GM19328 (cell line): ENCODE data around the gene ZNF541.
A peak's percentile ranks its signal among the peaks of the same experiment; 100 is the strongest.
"Not testable (repeated sequence)": the region's sequence is repeated elsewhere in the genome, so short reads cannot be mapped to it uniquely, and the experiment has no call there.

ENCODE experiments used
- ATAC-seq: cut with Tn5 transposase; IDR thresholded peaks from one replicate; pipeline ENCODE4 v1.9.1; 2021; ENCODE audit warnings: mild to moderate bottlenecking, moderate library complexity; ENCODE audit not compliant: unreplicated experiment

Gene ZNF541

GRCh38 chr19:47601180-47601904 is 28.4 kb upstream of the ZNF541 start:
- ATAC-seq: no peak

- ATAC-seq: peak; percentile 96
Measured at GRCh38 chr19:47600246-47601179, 27.6 kb upstream of the ZNF541 start.

- not testable (repeated sequence) for ATAC-seq
Measured at GRCh38 chr19:47599671-47600245, 26.8 kb upstream of the ZNF541 start.

- no peak for ATAC-seq
Measured at GRCh38 chr19:47598407-47599349, 25.7 kb upstream of the ZNF541 start.

DNA sequence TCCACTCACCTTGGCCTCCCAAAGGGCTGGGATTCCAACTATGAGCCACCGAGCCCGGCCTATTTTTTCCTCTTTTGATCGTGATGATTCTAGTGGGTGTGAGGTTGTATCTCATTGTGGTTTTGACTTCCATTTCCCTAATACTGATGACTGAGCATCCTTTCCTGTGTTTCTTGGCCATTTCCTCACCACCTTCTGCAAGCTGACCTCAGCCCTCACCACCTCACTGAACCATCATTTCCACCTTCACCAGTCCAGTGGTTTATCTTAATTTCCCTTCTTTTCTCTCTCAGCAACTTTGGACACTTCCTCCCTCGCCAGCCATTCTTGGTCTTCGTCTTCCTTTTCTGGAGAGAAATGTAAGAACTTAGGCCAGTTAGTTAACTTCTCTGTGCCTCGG is 23.0 kb upstream of the ZNF541 start:
- ATAC-seq: no peak

- no peak for ATAC-seq
Measured at GRCh38 chr19:47593860-47594259, 20.9 kb upstream of the ZNF541 start.

- ATAC-seq: no peak
Measured at GRCh38 chr19:47589824-47590223, 16.9 kb upstream of the ZNF541 start.

- ATAC-seq: no peak
Measured at GRCh38 chr19:47587295-47587694, 14.3 kb upstream of the ZNF541 start.

DNA sequence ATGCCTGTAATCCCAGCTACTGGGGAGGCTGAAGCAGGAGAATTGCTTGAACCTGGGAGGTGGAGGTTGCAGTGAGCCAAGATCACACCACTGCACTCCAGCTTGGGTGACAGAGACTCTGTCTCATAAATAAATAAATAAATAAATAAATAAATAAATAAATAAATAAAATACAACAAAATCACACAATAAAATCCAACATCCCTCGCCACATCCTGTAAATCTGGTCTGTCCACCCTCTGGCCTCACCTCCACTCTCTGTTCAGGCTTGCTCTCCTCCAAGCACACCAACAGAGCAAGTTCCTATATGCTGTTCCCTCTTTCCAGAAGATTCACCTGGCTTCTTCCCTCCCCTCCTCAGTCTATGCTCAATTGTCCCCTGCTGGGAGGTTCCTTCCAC is 10.2 kb upstream of the ZNF541 start:
- ATAC-seq: not testable (repeated sequence)

DNA sequence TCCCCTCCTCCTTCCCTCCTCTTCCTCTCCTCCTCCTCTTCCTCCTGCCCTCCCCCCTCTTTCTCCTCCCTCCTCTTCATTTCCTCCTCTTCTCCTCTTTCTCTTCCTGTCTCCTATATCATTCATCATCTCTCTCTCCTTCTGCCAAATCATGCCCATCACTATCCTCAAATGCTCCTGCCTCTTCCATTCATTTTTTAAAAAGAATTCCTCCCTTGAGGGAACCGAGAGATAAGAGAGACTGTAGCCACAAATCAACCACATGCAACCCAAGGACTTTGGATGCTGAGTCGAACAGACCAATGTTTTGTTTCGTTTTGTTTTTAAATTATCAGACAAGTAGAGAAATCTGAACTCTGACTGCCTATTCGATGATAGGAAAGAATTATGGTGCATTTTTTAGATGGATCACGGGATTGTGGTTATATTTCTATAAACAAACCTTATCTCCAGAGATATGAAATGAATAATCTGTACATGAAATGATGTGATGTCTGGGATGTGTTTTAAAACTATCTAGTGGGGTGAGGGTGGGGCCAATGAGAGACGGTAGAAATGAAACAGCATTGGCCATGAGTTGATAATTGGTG is 9.5 kb upstream of the ZNF541 start:
- no peak for ATAC-seq

- no peak for ATAC-seq
Measured at GRCh38 chr19:47581605-47582319, 8.8 kb upstream of the ZNF541 start.

DNA sequence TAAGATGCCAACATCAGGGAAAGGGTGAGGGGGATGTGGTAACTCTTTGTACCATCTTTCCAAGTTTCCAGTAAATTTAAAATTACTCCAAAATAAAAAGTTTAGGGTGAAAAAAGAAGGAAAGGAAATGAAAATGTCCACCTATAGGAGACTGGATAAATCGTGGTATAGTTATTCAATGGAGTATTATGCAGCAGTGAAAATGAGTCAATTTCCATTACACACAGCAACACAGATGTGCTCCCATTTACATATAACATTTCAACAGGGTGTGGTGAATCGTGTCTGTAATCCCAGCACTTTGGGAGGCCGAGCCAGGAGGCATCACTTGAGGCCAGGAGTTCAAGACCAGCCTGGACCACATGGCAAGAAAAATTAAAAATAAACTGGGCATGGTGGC is 7.4 kb upstream of the ZNF541 start:
- no peak for ATAC-seq

DNA sequence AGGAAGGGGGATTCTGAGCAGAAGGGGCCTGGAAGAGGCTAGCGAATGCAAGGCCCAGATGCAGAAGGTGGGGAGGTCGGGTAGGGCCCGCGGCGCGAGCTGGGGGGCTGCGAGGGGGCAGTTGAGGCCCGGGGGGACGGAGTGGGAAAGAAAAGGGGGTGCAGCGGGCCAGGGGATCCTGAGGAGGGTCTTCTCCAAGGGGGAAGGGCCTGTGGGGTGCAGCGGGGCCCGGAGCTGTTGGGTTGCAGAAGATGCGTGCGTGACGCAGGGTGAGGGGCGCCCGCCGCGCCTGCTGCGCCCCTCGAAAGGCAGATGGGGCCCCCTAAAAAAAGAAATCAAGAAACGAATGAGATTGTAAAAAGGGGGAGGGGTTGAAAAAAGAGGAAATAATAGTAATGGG is 313 bp downstream of the ZNF541 start:
- no peak for ATAC-seq

GRCh38 chr19:47569331-47569730 is 3.6 kb downstream of the ZNF541 start:
- no peak for ATAC-seq

GRCh38 chr19:47564081-47564480 is 8.9 kb downstream of the ZNF541 start:
- no peak for ATAC-seq

DNA sequence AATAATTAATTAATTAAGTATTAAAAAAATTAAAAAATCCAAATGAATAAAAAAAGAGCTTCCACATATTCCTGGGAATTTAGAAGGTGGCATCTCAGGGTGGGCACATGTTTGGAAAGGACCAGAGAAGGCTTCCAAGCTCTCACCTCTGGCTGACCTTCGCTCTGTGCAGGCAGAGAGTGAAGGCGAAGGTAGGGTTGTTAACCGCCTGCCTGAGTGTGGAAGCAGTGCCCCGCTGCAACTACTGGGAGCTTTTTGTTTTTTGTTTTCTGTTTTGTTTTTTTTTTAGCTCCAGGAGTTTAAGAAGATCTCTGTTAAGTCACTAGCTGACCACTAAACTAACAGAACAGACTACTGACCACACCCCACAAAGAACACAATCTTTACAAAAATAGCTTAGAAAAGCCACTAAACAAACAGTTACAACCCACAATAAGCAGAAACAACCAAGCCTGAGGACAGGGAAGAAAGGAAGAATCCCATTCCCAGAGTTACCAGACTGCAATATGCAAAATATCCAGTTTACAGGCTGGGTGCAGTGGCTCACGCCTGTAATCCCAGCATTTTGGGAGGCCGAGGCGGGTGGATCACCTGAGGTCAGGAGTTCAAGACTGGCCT is 11.4 kb downstream of the ZNF541 start:
- no peak for ATAC-seq

DNA sequence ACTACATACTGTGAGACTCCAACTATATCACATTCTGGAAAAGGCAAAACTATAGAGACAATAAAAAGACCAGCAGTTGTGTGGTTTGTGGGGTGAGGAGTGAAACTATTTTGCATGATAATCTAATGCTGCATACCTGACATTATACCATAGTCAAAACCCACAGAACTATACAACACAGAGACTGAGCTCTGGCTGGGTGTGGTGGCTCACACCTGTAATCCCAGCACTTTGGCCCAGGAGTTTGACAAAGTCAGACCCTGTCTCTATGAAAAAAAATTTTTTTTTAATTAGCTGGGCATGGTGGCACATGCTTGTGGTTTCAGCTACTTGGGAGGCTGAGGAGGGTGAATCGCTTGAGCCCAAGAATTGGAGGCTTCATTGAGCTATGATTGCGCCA is 11.9 kb downstream of the ZNF541 start:
- no peak for ATAC-seq

DNA sequence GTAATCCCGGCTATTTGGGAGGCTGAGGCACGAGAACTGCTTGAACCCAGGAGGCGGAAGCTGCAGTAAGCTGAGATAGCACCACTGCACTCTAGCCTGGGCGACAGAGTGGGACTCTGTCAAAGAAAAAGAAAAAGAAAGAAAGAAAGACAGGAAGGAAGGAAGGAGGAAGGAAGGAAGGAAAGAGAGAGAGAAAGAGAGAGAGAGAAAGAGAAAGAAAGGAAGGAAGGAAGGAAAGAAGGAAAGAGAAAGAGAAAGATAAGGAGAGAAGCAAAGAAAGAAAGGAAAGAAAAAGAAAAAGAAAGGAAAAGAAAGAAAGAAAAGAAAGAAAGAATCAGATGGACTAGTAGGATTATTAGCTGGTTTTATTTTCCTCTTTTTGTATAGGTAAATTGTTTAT is 22.8 kb downstream of the ZNF541 start:
- ATAC-seq: no peak

DNA sequence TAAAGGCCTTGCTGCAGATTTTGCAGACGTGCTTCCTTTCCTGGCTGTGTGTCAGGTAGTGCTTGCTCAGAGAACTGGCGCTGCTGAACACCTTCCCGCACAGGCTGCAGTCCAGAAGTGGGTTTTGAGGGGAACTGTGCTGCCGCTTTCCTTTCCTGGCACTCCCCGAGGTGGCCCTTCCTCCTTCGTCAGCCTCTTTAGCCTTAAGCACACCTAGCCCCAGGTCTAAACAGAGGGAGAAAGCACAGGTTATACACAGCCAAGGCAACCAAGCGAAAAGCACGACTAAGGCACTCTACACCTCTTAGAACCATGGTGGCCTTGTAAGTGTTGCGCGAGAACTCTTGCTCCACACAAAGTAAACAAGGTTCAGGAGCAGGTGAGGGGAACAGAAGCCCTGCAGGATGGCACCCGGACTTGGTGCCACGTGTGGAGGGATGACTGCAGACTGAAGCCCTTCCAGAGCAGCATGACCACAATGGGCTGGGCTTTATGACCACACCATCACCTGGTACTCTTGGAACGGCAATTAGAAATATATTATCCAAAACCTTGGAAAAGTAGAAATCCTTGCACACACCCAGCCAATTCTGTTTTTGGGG is 23.6 kb downstream of the ZNF541 start:
- no peak for ATAC-seq
